GM04504 (cell line): ENCODE data around the gene STAG2.
A peak's percentile ranks its signal among the peaks of the same experiment; 100 is the strongest.

ENCODE experiments used
- DNase-seq: peaks from one replicate; pipeline ENCODE4 v3.0.0-alpha.2; 2012; ENCODE audit warnings: low read depth

The STAG2 gene

DNA sequence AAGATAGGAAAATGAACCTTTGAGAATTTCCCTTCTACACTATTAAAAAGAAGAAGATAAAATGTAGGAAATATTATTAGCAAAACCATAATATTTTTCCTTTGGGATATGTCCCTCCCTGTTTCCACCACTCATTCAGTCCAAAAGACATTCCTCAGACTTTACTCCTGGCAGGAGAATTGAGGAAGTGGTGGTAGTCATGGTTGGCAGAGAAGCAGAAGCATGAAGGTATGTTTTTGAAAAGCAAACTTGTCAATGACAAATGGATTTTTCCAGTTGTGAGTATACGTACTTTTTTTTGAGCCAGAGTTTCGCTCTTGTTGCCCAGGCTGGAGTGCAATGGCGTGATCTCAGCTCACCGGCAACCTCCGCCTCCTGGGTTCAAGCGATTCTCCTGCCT is 13.7 kb downstream of the STAG2 start:
- no peak for DNase-seq

GRCh38 chrX:123976706-123977316 is 15.3 kb downstream of the STAG2 start:
- DNase-seq: no peak

DNA sequence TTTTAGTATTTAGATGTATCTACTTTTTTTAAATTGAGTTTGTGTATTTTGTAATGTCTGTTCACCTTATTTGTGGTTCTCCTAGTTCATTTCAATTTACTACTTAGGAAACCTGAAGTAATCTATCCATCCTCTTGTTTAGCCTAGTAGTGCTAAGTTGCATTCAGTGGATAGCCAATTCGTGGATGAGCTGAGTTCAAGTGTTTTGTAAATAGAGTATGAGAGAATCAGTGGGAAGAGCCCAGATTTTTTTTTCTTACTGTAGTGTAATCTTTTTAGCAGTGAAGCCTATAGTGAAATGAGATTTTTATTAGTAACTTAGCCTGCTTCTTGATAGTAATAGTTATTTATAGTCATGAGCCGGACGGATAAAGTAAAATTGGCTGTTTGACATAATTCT is 21.7 kb downstream of the STAG2 start:
- DNase-seq: no peak

- no peak for DNase-seq
These were observed 24.9 kb downstream of the STAG2 start for GRCh38 chrX:123986377-123986776.

GRCh38 chrX:123988423-123989111 is 27.1 kb downstream of the STAG2 start:
- DNase-seq: no peak

GRCh38 chrX:123989235-123989634 is 27.7 kb downstream of the STAG2 start:
- DNase-seq: no peak

GRCh38 chrX:123990169-123990568 is 28.7 kb downstream of the STAG2 start:
- DNase-seq: no peak

GRCh38 chrX:123990602-123991001 is 29.1 kb downstream of the STAG2 start:
- no peak for DNase-seq

DNA sequence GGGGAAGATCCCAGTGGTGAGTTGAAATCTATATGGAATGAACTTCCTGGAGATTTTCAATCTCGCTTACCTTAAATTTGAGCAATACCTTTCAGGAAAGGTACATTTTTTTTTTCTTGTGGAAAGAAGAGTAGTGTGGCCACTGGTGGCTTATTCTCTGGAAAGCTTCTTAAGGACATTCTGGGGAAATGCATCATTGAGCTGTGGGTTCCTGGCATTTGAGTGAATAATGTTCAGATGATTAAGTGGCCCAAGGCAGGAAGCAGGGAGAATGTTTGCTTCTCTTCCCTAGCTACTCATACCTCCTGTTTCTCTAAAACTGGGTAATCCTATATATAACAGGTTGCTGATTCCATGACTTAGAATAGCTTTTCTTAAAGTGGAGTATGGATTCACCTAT is 31.8 kb downstream of the STAG2 start:
- peak; percentile 16 for DNase-seq

GRCh38 chrX:123993904-123994635 is 32.6 kb downstream of the STAG2 start:
- DNase-seq: no peak

- DNase-seq: no peak
These were observed 33.2 kb downstream of the STAG2 start for GRCh38 chrX:123994730-123995129.

GRCh38 chrX:124001581-124001980 is 40.1 kb downstream of the STAG2 start:
- DNase-seq: no peak

- no peak for DNase-seq
These were observed 43.7 kb downstream of the STAG2 start for GRCh38 chrX:124005228-124005627.

GRCh38 chrX:124010157-124010556 is 48.7 kb downstream of the STAG2 start:
- no peak for DNase-seq

GRCh38 chrX:124010566-124010965 is 49.1 kb downstream of the STAG2 start:
- DNase-seq: no peak

- DNase-seq: no peak
These were observed 54.2 kb downstream of the STAG2 start for GRCh38 chrX:124015721-124016120.

- no peak for DNase-seq
These were observed 55.3 kb downstream of the STAG2 start for GRCh38 chrX:124016825-124017224.

DNA sequence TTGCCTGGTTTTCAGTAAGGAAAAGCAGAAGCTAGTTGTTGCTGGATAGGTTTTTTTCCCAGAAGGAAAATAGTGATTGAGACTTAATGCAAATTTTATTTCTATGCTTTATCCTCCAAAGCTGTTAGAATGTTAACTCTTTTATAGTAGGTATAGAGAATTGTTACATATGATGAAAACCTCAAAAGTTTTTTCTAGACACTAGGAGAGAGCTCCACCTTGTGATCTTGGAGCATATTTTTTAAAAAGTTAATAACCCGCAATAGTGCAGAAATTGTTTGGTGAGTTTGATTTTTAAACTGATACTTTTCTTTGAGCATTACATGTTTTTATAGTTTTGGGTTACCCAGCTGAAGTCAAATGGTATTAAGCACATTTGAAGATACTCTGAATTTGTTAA is 56.5 kb downstream of the STAG2 start:
- DNase-seq: no peak

DNA sequence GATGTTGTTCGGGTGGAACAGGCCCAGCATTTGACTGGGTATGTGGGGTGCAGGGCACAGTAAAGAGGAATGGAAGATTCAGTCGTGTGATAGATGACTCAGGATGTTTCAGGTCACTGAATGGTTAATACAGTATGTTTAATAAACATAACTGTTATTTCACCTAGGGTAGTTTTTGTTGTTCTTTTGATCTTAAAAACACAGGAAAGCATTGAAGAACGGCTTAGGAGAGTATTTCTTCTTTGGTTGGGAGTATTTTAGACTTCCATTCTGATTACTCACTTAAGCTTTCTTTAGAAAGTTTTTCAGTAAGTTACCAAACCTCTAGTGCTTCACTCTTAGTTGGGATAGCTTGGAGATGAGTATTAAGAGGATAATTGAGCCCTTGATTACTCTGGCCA is 62.3 kb downstream of the STAG2 start:
- DNase-seq: peak; percentile 3

DNA sequence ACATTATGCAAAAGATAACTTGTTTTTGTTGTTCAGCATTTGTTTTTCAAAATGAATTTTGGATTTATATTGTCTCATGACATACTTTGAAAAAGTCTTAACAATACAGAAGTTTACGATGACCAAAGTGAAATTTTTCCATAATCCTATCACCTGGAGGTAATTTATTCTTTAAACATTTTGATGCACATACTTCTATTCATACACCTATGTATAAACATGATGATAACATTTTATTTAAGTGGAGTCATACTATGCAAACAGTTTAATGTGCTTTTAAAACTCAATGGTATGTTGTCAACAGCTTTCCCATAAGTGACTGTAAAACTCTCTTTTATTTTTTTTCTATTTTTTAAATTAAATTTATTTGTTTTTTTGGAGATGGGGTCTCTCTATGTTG is 65.0 kb downstream of the STAG2 start:
- no peak for DNase-seq

DNA sequence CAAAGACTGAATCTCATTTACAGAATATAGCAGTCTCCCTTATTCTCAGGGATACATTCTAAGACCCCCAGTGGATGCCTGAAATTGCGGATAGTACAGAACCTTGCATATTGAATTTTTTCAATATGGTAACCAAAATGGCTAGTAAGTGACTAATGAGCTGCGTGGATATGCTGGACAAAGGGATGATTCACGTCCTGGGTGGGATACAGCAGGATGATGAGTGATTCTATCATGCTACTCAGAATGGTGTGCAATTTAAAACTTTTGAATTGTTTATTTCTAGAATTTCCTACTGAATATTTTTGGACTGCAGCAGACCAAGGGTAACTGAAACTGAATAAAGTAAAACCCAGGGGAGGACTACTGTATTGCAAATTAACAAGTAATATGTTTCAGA is 66.7 kb downstream of the STAG2 start:
- DNase-seq: peak; percentile 4

- no peak for DNase-seq
These were observed 69.0 kb downstream of the STAG2 start for GRCh38 chrX:124030520-124030919.

DNA sequence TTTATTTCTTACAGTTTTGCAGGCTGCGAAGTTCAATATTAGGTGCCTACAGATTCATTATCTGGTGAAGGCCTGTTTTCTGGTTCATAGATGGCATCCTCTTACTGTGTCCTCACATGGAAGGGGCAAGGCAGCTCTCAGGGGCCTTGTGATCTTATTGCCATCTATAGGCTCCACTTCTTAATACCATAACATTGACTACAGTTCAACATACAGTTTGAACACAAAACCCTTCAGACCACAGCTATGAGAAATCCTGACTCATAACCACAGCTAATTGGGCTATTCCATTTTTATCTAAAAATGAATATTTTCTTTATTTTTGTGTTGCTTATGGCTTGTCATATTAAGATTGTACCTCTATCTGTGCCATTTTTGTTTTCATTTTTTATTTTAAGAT is 72.3 kb downstream of the STAG2 start:
- no peak for DNase-seq
